Neural crest cell (in vitro differentiated cells): ENCODE data around the gene PNP. TPM values are rescaled to one million over a fixed set of nuclear protein-coding genes. Genes with fewer than 3 reads are reported as not detected.

Experiments
- DNase-seq: peaks from one replicate; pipeline ENCODE4 v3.0.0; 2021; ENCODE audit warnings: low read depth, mixed read lengths, low spot score
- H3K27ac Mint-ChIP-seq: one replicate; pipeline ENCODE4 v1.8.0; 2021; ENCODE audit warnings: mild to moderate bottlenecking, mixed read lengths; ENCODE audit not compliant: unreplicated experiment
- H3K27me3 Mint-ChIP-seq: 2 replicates; pipeline ENCODE4 v1.8.0; 2021; ENCODE audit warnings: low read depth, mild to moderate bottlenecking, mixed read lengths
- H3K36me3 Mint-ChIP-seq: 2 replicates; pipeline ENCODE4 v1.8.0; 2021; ENCODE audit warnings: low read depth, mild to moderate bottlenecking, mixed read lengths
- H3K4me1 Mint-ChIP-seq: 2 replicates; pipeline ENCODE4 v1.8.0; 2021; ENCODE audit warnings: mixed read lengths
- H3K4me3 Mint-ChIP-seq: one replicate; pipeline ENCODE4 v1.8.0; 2021; ENCODE audit warnings: mild to moderate bottlenecking, mixed read lengths
- H3K9me3 Mint-ChIP-seq: 2 replicates; pipeline ENCODE4 v1.8.0; 2021; ENCODE audit warnings: mixed read lengths
- CTCF ChIP-seq: fragments of 200-600 bp; sonication (generic); conservative IDR thresholded peaks from 2 replicates; pipeline ENCODE4 v1.5.0; 2021; ENCODE audit warnings: antibody characterized with exemption, mild to moderate bottlenecking
- total RNA-seq: library from RNA; stranded (reverse); gene quantifications from 2 replicates; pipeline ENCODE4 v1.2.1, GENCODE V29; 2021

Gene PNP
- total RNA-seq, 1 donor from 2014 or later, result 35.1 TPM

- no peak overlapping the region for H3K4me3 Mint-ChIP-seq
- no peaks in the 10 kb centered on the region for H3K36me3 Mint-ChIP-seq
- no peak for TF ChIP-seq CTCF
- no peak overlapping the region for H3K27ac Mint-ChIP-seq
- DNase-seq, result no peak
- H3K4me1 Mint-ChIP-seq, result no peaks in the 10 kb centered on the region
- H3K9me3 Mint-ChIP-seq, result peaks cover 5% of the 10 kb centered on the region
- H3K27me3 Mint-ChIP-seq, result peaks cover 24% of the 10 kb centered on the region
Measured at GRCh38 chr14:20508367-20508766, 39.2 kb downstream of the PNP start.

- DNase-seq, result no peak
- no peak for TF ChIP-seq CTCF
- H3K36me3 Mint-ChIP-seq, result no peaks in the 10 kb centered on the region
- H3K27me3 Mint-ChIP-seq, result peaks cover 25% of the 10 kb centered on the region
- no peak overlapping the region for H3K4me3 Mint-ChIP-seq
- no peak overlapping the region for H3K27ac Mint-ChIP-seq
- H3K4me1 Mint-ChIP-seq, result no peaks in the 10 kb centered on the region
- H3K9me3 Mint-ChIP-seq, result peaks cover 2% of the 10 kb centered on the region
Measured at GRCh38 chr14:20512177-20512905, 43.1 kb downstream of the PNP start.

- no peaks in the 10 kb centered on the region for H3K4me1 Mint-ChIP-seq
- TF ChIP-seq CTCF, result no peak
- H3K36me3 Mint-ChIP-seq, result no peaks in the 10 kb centered on the region
- H3K27me3 Mint-ChIP-seq, result peaks cover 20% of the 10 kb centered on the region
- no peak overlapping the region for H3K4me3 Mint-ChIP-seq
- no peaks in the 10 kb centered on the region for H3K9me3 Mint-ChIP-seq
- no peak overlapping the region for H3K27ac Mint-ChIP-seq
- no peak for DNase-seq
Measured at GRCh38 chr14:20515846-20516245, 46.6 kb downstream of the PNP start.

GRCh38 chr14:20516921-20517320, 47.7 kb downstream of the PNP start:
- peaks cover 16% of the 10 kb centered on the region for H3K27me3 Mint-ChIP-seq
- no peak overlapping the region for H3K4me3 Mint-ChIP-seq
- no peak for DNase-seq
- no peak for TF ChIP-seq CTCF
- H3K4me1 Mint-ChIP-seq, result no peaks in the 10 kb centered on the region
- H3K36me3 Mint-ChIP-seq, result no peaks in the 10 kb centered on the region
- H3K27ac Mint-ChIP-seq, result no peak overlapping the region
- H3K9me3 Mint-ChIP-seq, result no peaks in the 10 kb centered on the region

- Mint-ChIP-seq H3K36me3 (no peaks in the 10 kb centered on the region), H3K4me3 (no peak overlapping the region), H3K9me3 (no peaks in the 10 kb centered on the region), H3K27me3 (peaks cover 26% of the 10 kb centered on the region), H3K27ac (no peak overlapping the region), H3K4me1 (no peaks in the 10 kb centered on the region)
- no peak for TF ChIP-seq CTCF
- DNase-seq, result no peak
Measured at GRCh38 chr14:20522332-20522731, 53.1 kb downstream of the PNP start.
